GM19438 (cell line): Measurements from ENCODE around the gene SLC25A51.
"Not testable (repeated sequence)": the region's sequence is repeated elsewhere in the genome, so short reads cannot be mapped to it uniquely, and the experiment has no call there.

Experiments
- ATAC-seq: cut with Tn5 transposase; IDR thresholded peaks from one replicate; pipeline ENCODE4 v1.9.1; 2021; ENCODE audit warnings: low read depth; ENCODE audit not compliant: unreplicated experiment

SLC25A51 gene

GRCh38 chr9:37920471-37921167, 16.7 kb upstream of the SLC25A51 start:
- ATAC-seq: peak; percentile 64

GRCh38 chr9:37919956-37920335, 16.0 kb upstream of the SLC25A51 start:
- no peak for ATAC-seq

GRCh38 chr9:37919246-37919955, 15.5 kb upstream of the SLC25A51 start:
- no peak for ATAC-seq

- no peak for ATAC-seq
These were observed 14.8 kb upstream of the SLC25A51 start for GRCh38 chr9:37918665-37919170.

- no peak for ATAC-seq
These were observed 14.1 kb upstream of the SLC25A51 start for GRCh38 chr9:37917801-37918664.

GRCh38 chr9:37917313-37917731, 13.4 kb upstream of the SLC25A51 start:
- no peak for ATAC-seq

GRCh38 chr9:37916471-37917312, 12.8 kb upstream of the SLC25A51 start:
- no peak for ATAC-seq

- no peak for ATAC-seq
These were observed 12.1 kb upstream of the SLC25A51 start for GRCh38 chr9:37915911-37916470.

GRCh38 chr9:37914701-37915358, 10.9 kb upstream of the SLC25A51 start:
- no peak for ATAC-seq

GRCh38 chr9:37914154-37914551, 10.2 kb upstream of the SLC25A51 start:
- ATAC-seq: no peak

- ATAC-seq: peak; percentile 76
These were observed 9.7 kb upstream of the SLC25A51 start for GRCh38 chr9:37913480-37914153.

- no peak for ATAC-seq
These were observed 7.3 kb upstream of the SLC25A51 start for GRCh38 chr9:37911271-37911681.

GRCh38 chr9:37910271-37910670, 6.3 kb upstream of the SLC25A51 start:
- ATAC-seq: no peak

- ATAC-seq: not testable (repeated sequence)
These were observed 5.9 kb upstream of the SLC25A51 start for GRCh38 chr9:37909836-37910235.

- no peak for ATAC-seq
These were observed 5.4 kb upstream of the SLC25A51 start for GRCh38 chr9:37909326-37909725.

GRCh38 chr9:37908698-37909186, 4.8 kb upstream of the SLC25A51 start:
- ATAC-seq: no peak

GRCh38 chr9:37908283-37908682, 4.4 kb upstream of the SLC25A51 start:
- no peak for ATAC-seq
